Right atrium auricular region (tissue), 2 donors: ENCODE measurements around the gene TRIM72. TPM values are rescaled to one million over a fixed set of nuclear protein-coding genes. Genes with fewer than 3 reads are reported as not detected.

Experiments used
- DNase-seq: peaks from one replicate; pipeline ENCODE4 v3.0.0-alpha.2; 2019; ENCODE audit warnings: low spot score
- H3K27ac ChIP-seq, 2 donors: fragments of 200-600 bp; sonication (generic); 1 replicate in 1 of 2; 2 replicates in 1 of 2; pipeline ENCODE4 v1.5.1; 2016 to 2019
- H3K27me3 ChIP-seq, 2 donors: fragments of 200-600 bp; sonication (generic); one replicate each; pipeline versions ENCODE4 v1.5.1 to v1.6.0; 2017 to 2019
- H3K36me3 ChIP-seq: fragments of 200-600 bp; sonication (generic); one replicate; pipeline ENCODE4 v1.5.1; 2016
- H3K4me1 ChIP-seq, 2 donors: fragments of 200-600 bp; sonication (generic); one replicate each; pipeline versions ENCODE4 v1.5.1 to v1.6.0; 2017 to 2019
- H3K4me3 ChIP-seq, 2 donors: fragments of 200-600 bp; sonication (generic); 1 replicate in 1 of 2; 2 replicates in 1 of 2; pipeline ENCODE4 v1.5.1; 2017 to 2019; ENCODE audit warnings: mild to moderate bottlenecking in 1 of 2, moderate library complexity in 1 of 2
- H3K9me3 ChIP-seq, 2 donors: fragments of 200-600 bp; sonication (generic); one replicate each; pipeline ENCODE4 v1.5.1; 2019
- total RNA-seq, 2 donors: library from RNA; depleted of rRNA; stranded (reverse); fragments of >200 nt; gene quantifications; one replicate each; pipeline ENCODE4 v1.1.0, GENCODE V29; 2016
- TF ChIP-seq, protein P1 (sequence below), 2 donors: fragments of 200-600 bp; sonication (generic); IDR thresholded peaks; one replicate each; pipeline ENCODE4 v1.5.1; 2019; ENCODE audit warnings: antibody characterized with exemption in 2 of 2

TRIM72 gene
- total RNA-seq, 2 donors from 2014 or later, result 0.04 to 0.11 TPM

DNA sequence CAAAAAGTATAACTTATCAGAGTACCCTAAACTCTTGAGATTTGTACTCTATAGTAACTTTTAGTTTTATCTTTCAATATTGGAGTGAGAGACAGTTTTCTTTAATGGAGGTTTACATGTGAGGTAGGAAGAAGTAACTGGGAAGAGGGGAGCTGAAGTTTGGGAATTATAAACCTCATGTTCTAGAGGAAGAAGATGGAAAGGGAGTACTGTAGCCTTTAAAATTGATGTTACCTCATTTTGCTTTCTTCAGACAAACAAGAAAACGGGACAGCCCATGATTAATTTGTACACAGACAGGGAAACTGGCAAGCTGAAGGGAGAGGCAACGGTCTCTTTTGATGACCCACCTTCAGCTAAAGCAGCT is 24.5 kb upstream of the TRIM72 start:
- H3K27me3 ChIP-seq, result no peaks in the 10 kb centered on the region
- H3K36me3 ChIP-seq, result peaks cover 100% of the 10 kb centered on the region
- H3K9me3 ChIP-seq, result no peaks in the 10 kb centered on the region
- H3K27ac ChIP-seq, result no peak overlapping the region
- TF ChIP-seq, protein P1, sequence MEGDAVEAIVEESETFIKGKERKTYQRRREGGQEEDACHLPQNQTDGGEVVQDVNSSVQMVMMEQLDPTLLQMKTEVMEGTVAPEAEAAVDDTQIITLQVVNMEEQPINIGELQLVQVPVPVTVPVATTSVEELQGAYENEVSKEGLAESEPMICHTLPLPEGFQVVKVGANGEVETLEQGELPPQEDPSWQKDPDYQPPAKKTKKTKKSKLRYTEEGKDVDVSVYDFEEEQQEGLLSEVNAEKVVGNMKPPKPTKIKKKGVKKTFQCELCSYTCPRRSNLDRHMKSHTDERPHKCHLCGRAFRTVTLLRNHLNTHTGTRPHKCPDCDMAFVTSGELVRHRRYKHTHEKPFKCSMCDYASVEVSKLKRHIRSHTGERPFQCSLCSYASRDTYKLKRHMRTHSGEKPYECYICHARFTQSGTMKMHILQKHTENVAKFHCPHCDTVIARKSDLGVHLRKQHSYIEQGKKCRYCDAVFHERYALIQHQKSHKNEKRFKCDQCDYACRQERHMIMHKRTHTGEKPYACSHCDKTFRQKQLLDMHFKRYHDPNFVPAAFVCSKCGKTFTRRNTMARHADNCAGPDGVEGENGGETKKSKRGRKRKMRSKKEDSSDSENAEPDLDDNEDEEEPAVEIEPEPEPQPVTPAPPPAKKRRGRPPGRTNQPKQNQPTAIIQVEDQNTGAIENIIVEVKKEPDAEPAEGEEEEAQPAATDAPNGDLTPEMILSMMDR (IDR thresholded peaks at IDR 0.05), result no peak
- no peaks in the 10 kb centered on the region for H3K4me1 ChIP-seq
- DNase-seq, result no peak
- H3K4me3 ChIP-seq, result no peak overlapping the region

DNA sequence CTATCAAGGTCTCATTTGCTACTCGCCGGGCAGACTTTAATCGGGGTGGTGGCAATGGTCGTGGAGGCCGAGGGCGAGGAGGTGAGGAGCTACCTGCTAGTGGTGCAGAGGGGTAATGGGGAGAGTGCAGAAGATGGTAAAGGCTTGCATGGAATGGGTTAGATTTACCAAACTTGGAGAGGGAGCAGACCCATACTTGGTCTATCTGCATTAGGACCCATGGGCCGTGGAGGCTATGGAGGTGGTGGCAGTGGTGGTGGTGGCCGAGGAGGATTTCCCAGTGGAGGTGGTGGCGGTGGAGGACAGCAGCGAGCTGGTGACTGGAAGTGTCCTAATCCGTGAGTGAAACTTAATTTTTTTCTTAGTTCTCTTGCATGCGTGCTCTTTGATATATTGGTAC is 23.9 kb upstream of the TRIM72 start:
- TF ChIP-seq, protein P1 (IDR thresholded peaks at IDR 0.05), result no peak
- no peak for DNase-seq
- no peak overlapping the region for H3K4me3 ChIP-seq
- H3K27ac ChIP-seq, result no peak overlapping the region
- H3K36me3 ChIP-seq, result peaks cover 100% of the 10 kb centered on the region
- H3K9me3 ChIP-seq, result no peaks in the 10 kb centered on the region
- no peaks in the 10 kb centered on the region for H3K27me3 ChIP-seq
- no peaks in the 10 kb centered on the region for H3K4me1 ChIP-seq

DNA sequence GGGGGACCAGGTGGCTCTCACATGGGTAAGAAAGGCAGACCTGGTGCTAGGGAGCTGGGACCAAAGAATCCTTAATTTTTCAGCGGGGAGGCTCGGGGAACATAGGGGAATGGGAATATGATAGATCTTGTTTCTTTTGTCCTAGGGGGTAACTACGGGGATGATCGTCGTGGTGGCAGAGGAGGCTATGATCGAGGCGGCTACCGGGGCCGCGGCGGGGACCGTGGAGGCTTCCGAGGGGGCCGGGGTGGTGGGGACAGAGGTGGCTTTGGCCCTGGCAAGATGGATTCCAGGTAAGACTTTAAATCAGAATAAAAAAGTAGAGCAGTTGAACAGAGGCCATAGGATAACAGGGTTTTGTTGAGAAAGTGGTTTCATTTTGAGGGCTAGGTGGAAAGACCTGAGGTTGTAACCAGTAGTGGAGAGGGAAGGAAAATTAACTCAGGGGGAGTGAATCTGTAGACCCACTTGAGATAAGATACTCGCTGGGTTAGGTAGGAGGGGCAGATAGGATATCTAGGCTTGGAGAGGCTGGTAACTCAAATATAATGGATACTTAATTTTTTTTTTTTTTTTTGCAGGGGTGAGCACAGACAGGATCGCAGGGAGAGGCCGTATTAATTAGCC is 23.0 kb upstream of the TRIM72 start:
- Histone ChIP-seq H3K4me3 (no peak overlapping the region), H3K4me1 (no peaks in the 10 kb centered on the region), H3K27ac (no peak overlapping the region), H3K27me3 (no peaks in the 10 kb centered on the region), H3K36me3 (peaks cover 100% of the 10 kb centered on the region), H3K9me3 (no peaks in the 10 kb centered on the region)
- DNase-seq, result no peak
- TF ChIP-seq, protein P1 (IDR thresholded peaks at IDR 0.05), result no peak

DNA sequence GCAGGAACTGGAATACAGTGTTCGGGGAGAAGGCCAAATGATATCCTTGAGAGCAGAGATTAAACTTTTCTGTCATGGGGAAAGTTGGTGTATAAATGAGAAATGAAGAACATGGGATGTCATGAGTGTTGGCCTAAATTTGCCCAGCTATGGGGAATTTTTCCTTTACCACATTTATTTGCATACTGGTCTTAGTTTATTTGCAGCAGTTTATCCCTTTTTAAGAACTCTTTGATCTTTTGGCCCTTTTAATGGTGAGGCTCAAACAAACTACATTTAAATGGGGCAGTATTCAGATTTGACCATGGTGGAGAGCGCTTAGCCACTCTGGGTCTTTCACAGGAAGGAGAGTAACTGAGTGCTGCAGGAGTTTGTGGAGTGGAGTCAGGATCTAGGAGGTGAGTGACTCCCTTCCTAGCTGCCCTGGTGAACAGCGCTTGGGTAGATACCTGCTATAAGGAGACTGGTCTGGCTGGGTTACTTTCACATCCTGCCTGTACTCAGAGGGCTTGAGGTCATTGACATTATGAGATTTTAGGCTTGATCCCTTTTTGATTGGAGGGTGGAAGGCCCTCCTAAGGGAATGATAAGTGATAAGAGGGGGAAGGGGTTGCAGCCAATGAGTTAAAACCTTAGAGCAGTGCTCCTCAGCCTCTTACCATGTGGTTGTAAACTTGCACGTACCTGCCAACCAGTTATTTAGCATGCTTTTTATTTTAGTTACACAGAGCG is 22.1 kb upstream of the TRIM72 start:
- Histone ChIP-seq H3K9me3 (no peaks in the 10 kb centered on the region), H3K4me3 (no peak overlapping the region), H3K36me3 (peaks cover 96% of the 10 kb centered on the region), H3K4me1 (no peaks in the 10 kb centered on the region), H3K27me3 (no peaks in the 10 kb centered on the region), H3K27ac (no peak overlapping the region)
- TF ChIP-seq, protein P1 (IDR thresholded peaks at IDR 0.05), result no peak
- DNase-seq, result no peak

DNA sequence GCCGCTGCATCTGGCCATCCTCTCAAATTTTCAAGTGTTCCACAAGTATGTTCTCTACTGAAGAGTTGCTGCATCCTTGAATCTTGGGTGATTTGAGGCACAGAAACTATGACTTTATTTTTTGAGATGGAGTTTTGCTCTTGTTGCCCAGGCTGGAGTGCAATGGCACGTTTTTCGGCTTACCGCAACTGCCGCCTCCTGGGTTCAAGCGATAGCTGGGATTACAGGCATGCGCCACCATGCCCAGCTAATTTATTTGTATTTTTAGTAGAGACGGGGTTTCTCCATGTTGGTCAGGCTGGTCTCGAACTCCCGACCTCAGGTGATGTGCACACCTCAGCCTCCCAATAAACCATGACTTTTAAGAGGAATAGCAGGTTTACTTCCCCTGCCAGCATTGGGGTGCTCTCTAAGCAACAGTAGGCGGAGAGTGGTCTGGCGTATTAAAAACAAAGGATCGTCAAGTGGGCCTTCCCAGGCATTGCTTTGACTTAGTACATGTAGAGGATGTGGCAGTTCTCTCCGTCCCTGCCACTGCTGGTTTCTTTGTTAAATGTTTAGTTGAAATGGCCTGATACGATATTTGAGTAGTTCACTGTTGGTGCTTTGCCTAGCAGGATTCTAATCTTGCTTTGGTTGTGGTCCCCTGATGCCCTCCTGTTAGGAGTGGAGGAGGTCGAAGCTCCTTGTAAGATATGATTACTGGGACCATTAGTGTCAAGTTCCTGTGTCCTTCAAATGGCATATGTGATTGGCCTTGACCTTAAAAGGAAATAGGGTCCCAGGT is 20.9 kb upstream of the TRIM72 start:
- Histone ChIP-seq H3K27me3 (no peaks in the 10 kb centered on the region), H3K27ac (no peak overlapping the region), H3K4me3 (no peak overlapping the region), H3K4me1 (no peaks in the 10 kb centered on the region), H3K9me3 (no peaks in the 10 kb centered on the region), H3K36me3 (peaks cover 84% of the 10 kb centered on the region)
- DNase-seq, result no peak
- TF ChIP-seq, protein P1 (IDR thresholded peaks at IDR 0.05), result no peak
